Fibroblast of villous mesenchyme (primary cell): ENCODE results near the gene DCST2. TPM values are rescaled to one million over a fixed set of nuclear protein-coding genes. Genes with fewer than 3 reads are reported as not detected.

Source experiments
- DNase-seq: peaks from one replicate; pipeline ENCODE4 v3.0.0-alpha.2; 2010; ENCODE audit warnings: low read depth
- H3K4me3 ChIP-seq: 2 replicates; pipeline ENCODE4 v1.5.1; 2011; ENCODE audit warnings: low read depth, mild to moderate bottlenecking, low read length
- CTCF ChIP-seq: IDR thresholded peaks from 2 replicates; pipeline ENCODE4 v1.5.1; 2012; ENCODE audit warnings: low read depth, mild to moderate bottlenecking, low read length; ENCODE audit not compliant: insufficient read depth
- total RNA-seq: library from RNA; depleted of rRNA; stranded (reverse); fragments of >200 nt; gene quantifications from 2 replicates; pipeline ENCODE4 v1.2.3, GENCODE V29; 2012

DCST2 gene
- total RNA-seq, 1 donor: not detected

- no peak for DNase-seq
- no peak overlapping the region for H3K4me3 ChIP-seq
- TF ChIP-seq CTCF: no peak
Measured at GRCh38 chr1:155042789-155043188, 9.2 kb upstream of the DCST2 start.

- no peak for DNase-seq
- TF ChIP-seq CTCF: no peak
- no peak overlapping the region for H3K4me3 ChIP-seq
Measured at GRCh38 chr1:155040358-155041093, 6.9 kb upstream of the DCST2 start.

- DNase-seq: no peak
- H3K4me3 ChIP-seq: no peak overlapping the region
- TF ChIP-seq CTCF: no peak
Measured at GRCh38 chr1:155039308-155039669, 5.7 kb upstream of the DCST2 start.

- peak; percentile 61 for DNase-seq
- H3K4me3 ChIP-seq: no peak overlapping the region
- no peak for TF ChIP-seq CTCF
Measured at GRCh38 chr1:155038602-155039307, 5.2 kb upstream of the DCST2 start.

GRCh38 chr1:155037851-155038441, 4.4 kb upstream of the DCST2 start:
- TF ChIP-seq CTCF: no peak
- DNase-seq: no peak
- no peak overlapping the region for H3K4me3 ChIP-seq

- no peak for TF ChIP-seq CTCF
- H3K4me3 ChIP-seq: no peak overlapping the region
- DNase-seq: no peak
Measured at GRCh38 chr1:155037043-155037442, 3.5 kb upstream of the DCST2 start.
